ENCODE data around the gene GATC.

Gene GATC

GRCh38 chr12:120413901-120414695, 32.1 kb upstream of the GATC start:
- intact Hi-C loops (cut with DNase I; ENCODE audit: low total_unique reads), result no loop called here
- Histone ChIP-seq H3K4me1 (no peaks in the 10 kb centered on the region), H3K9me3 (no peaks in the 10 kb centered on the region), H3K4me3 (no peak overlapping the region), H3K27ac (no peak overlapping the region), H3K36me3 (no peaks in the 10 kb centered on the region), H3K27me3 (peaks cover 0 to 20% of the 10 kb centered on the region in 2 donors)
- TF ChIP-seq CTCF (IDR thresholded peaks at IDR 0.05), result no peak
- DNase-seq, result no peak

DNA sequence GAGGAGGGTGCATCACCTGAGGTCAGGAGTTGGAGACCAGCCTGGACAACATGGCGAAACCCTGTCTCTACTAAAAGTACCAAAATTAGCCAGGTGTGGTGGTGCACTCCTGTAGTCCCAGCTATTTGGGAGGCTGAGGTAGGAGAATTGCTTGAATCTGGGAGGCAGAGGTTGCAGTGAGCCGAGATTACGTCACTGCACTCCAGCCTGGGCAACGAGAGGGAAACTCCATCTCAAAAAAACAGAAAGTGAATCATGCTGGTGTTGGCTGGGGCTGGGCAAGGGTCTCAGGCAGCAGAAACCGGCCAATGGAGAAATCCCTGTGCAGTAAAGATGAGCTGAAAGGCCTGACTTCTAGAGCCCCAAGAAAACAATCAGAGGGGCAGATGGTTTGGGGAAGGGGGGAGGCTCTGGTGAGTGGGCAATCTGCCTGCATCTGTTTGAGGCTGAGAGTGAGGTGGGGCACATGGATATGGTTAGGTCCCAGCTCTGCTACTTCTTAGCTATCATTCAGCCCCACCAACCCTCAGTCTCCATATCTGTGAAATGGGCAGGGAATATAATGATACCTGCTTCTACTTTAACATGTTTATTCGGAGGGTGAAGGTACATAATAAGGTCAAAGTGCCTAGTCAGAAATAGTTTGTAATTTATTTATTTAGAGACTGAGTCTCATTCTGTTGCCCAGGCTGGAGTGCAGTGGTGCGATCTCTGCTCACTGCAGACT, 29.6 kb upstream of the GATC start:
- TF ChIP-seq CTCF (IDR thresholded peaks at IDR 0.05), result no peak
- Histone ChIP-seq H3K9me3 (no peaks in the 10 kb centered on the region), H3K4me1 (no peaks in the 10 kb centered on the region), H3K27me3 (peaks cover 0 to 25% of the 10 kb centered on the region in 2 donors), H3K4me3 (no peak overlapping the region), H3K36me3 (no peaks in the 10 kb centered on the region), H3K27ac (no peak overlapping the region)
- DNase-seq, result no peak
- intact Hi-C loops (cut with DNase I; ENCODE audit: low total_unique reads), result no loop called here

GRCh38 chr12:120417917-120418580, 28.2 kb upstream of the GATC start:
- intact Hi-C loops (cut with DNase I; ENCODE audit: low total_unique reads), result no loop called here
- no peaks in the 10 kb centered on the region for H3K36me3 ChIP-seq
- H3K9me3 ChIP-seq, result no peaks in the 10 kb centered on the region
- DNase-seq, result no peak
- no peak for TF ChIP-seq CTCF (IDR thresholded peaks at IDR 0.05)
- H3K27me3 ChIP-seq, result peaks cover 0 to 29% of the 10 kb centered on the region in 2 donors
- no peak overlapping the region for H3K27ac ChIP-seq
- no peak overlapping the region for H3K4me3 ChIP-seq
- no peaks in the 10 kb centered on the region for H3K4me1 ChIP-seq

DNA sequence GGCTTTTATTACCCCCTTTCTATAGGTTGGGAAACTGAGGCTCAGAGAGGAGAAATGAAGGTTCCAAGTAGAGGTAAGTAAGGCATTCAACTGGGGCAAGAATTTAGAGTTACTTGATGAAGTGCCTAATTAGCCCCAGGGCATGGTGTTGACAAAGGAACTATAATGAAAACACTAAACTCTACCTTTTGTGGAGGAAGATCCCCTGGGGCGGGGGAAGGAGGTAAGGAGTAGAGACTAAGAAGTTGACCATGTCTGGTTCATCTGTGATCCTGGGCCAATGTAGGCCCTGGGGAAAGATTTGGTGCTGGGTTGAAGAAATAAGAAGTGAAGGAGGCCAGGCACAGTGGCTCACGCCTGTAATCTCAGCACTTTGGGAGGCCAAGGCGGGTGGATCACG, 24.5 kb upstream of the GATC start:
- no peak for TF ChIP-seq CTCF (IDR thresholded peaks at IDR 0.05)
- DNase-seq, result no peak
- Histone ChIP-seq H3K36me3 (no peaks in the 10 kb centered on the region), H3K9me3 (no peaks in the 10 kb centered on the region), H3K27me3 (peaks cover 0 to 15% of the 10 kb centered on the region in 2 donors), H3K4me1 (no peaks in the 10 kb centered on the region), H3K4me3 (no peak overlapping the region), H3K27ac (no peak overlapping the region)
- intact Hi-C loops (cut with DNase I; ENCODE audit: low total_unique reads), result no loop called here

- no peaks in the 10 kb centered on the region for H3K36me3 ChIP-seq
- H3K27me3 ChIP-seq, result peaks cover 0 to 19% of the 10 kb centered on the region in 2 donors
- no peak for DNase-seq
- H3K4me3 ChIP-seq, result no peak overlapping the region
- no peaks in the 10 kb centered on the region for H3K9me3 ChIP-seq
- no peak overlapping the region for H3K27ac ChIP-seq
- intact Hi-C loops (cut with DNase I; ENCODE audit: low total_unique reads), result no loop called here
- no peaks in the 10 kb centered on the region for H3K4me1 ChIP-seq
- TF ChIP-seq CTCF (IDR thresholded peaks at IDR 0.05), result no peak
Measured at GRCh38 chr12:120422892-120423456, 23.3 kb upstream of the GATC start.
